Measurements from ENCODE around the gene ADGRG2.

Gene ADGRG2

GRCh38 chrX:18971506-18971905 is 150.8 kb downstream of the ADGRG2 start:
- DNase-seq, result no peak
- intact Hi-C loops (cut with DNase I), result no loop called here

- no peak for DNase-seq
- intact Hi-C loops (cut with DNase I), result no loop called here
Observed at GRCh38 chrX:18970465-18970864, 151.8 kb downstream of the ADGRG2 start.

GRCh38 chrX:18966624-18967023 is 155.6 kb downstream of the ADGRG2 start:
- intact Hi-C loops (cut with DNase I), result no loop called here
- DNase-seq, result no peak

- intact Hi-C loops (cut with DNase I), result no loop called here
- DNase-seq, result no peak
Observed at GRCh38 chrX:18964901-18965300, 157.4 kb downstream of the ADGRG2 start.

- DNase-seq, result no peak
- intact Hi-C loops (cut with DNase I), result no loop called here
Observed at GRCh38 chrX:18964026-18964425, 158.2 kb downstream of the ADGRG2 start.

- intact Hi-C loops (cut with DNase I), result no loop called here
- no peak for DNase-seq
Observed at GRCh38 chrX:18962329-18962728, 159.9 kb downstream of the ADGRG2 start.

- DNase-seq, result no peak
- intact Hi-C loops (cut with DNase I), result no loop called here
Observed at GRCh38 chrX:18961686-18962085, 160.6 kb downstream of the ADGRG2 start.

- DNase-seq, result no peak
- intact Hi-C loops (cut with DNase I), result no loop called here
Observed at GRCh38 chrX:18956303-18957032, 165.8 kb downstream of the ADGRG2 start.

- intact Hi-C loops (cut with DNase I), result no loop called here
- DNase-seq, result no peak
Observed at GRCh38 chrX:18955676-18956075, 166.6 kb downstream of the ADGRG2 start.

GRCh38 chrX:18951032-18951431 is 171.2 kb downstream of the ADGRG2 start:
- DNase-seq, result no peak
- intact Hi-C loops (cut with DNase I), result no loop called here

- intact Hi-C loops (cut with DNase I), result no loop called here
- no peak for DNase-seq
Observed at GRCh38 chrX:18949944-18950301, 172.3 kb downstream of the ADGRG2 start.

- DNase-seq, result no peak
- intact Hi-C loops (cut with DNase I), result no loop called here
Observed at GRCh38 chrX:18949291-18949943, 172.9 kb downstream of the ADGRG2 start.

GRCh38 chrX:18946611-18947010 is 175.7 kb downstream of the ADGRG2 start:
- no peak for DNase-seq
- intact Hi-C loops (cut with DNase I), result no loop called here

GRCh38 chrX:18946157-18946556 is 176.1 kb downstream of the ADGRG2 start:
- peak in 4 of 42 donors; percentile 13 to 23 (median 18) for DNase-seq
- intact Hi-C loops (cut with DNase I), result no loop called here

- intact Hi-C loops (cut with DNase I), result no loop called here
Observed at GRCh38 chrX:18945483-18945882, 176.8 kb downstream of the ADGRG2 start.

GRCh38 chrX:18944482-18944881 is 177.8 kb downstream of the ADGRG2 start:
- DNase-seq, result no peak
- intact Hi-C loops (cut with DNase I), result no loop called here

More at GRCh38 chrX:18945483-18945882, 176.8 kb downstream of the ADGRG2 start:
- no peak for DNase-seq

- intact Hi-C loops (cut with DNase I), result no loop called here
Observed at GRCh38 chrX:18941896-18942295, 180.4 kb downstream of the ADGRG2 start.

More at GRCh38 chrX:18941896-18942295, 180.4 kb downstream of the ADGRG2 start:
- no peak for DNase-seq

Measured in head of caudate nucleus (tissue), 42 donors.